Nephron (organoid): Measurements from ENCODE around the gene BRMS1L.

ENCODE experiments used
- H3K27ac Mint-ChIP-seq, 3 experiments: 2 replicates each; pipeline ENCODE4 v1.8.0; 2020; ENCODE audit warnings: mixed read lengths in 3 of 3, mild to moderate bottlenecking in 2 of 3, moderate library complexity in 1 of 3
- H3K27me3 Mint-ChIP-seq: 2 replicates; pipeline ENCODE4 v1.8.0; 2021; ENCODE audit warnings: low read depth, mild to moderate bottlenecking, moderate library complexity, mixed read lengths
- H3K36me3 Mint-ChIP-seq: 2 replicates; pipeline ENCODE4 v1.8.0; 2020; ENCODE audit warnings: low read depth, mixed read lengths
- H3K4me1 Mint-ChIP-seq: 2 replicates; pipeline ENCODE4 v1.8.0; 2020; ENCODE audit warnings: mixed read lengths
- H3K4me3 Mint-ChIP-seq, 3 experiments: 2 replicates each; pipeline ENCODE4 v1.8.0; 2020; ENCODE audit warnings: mild to moderate bottlenecking in 3 of 3, mixed read lengths in 3 of 3, moderate library complexity in 2 of 3
- H3K9me3 Mint-ChIP-seq: 2 replicates; pipeline ENCODE4 v1.8.0; 2020; ENCODE audit warnings: mixed read lengths
- CTCF ChIP-seq, 3 experiments: fragments of 200-600 bp; sonication (generic); IDR thresholded peaks; one replicate each; pipeline ENCODE4 v1.5.0; 2021; ENCODE audit warnings: antibody characterized with exemption in 3 of 3; ENCODE audit not compliant: unreplicated experiment in 3 of 3

The BRMS1L gene

GRCh38 chr14:35879654-35880249, 53.6 kb downstream of the BRMS1L start:
- Mint-ChIP-seq H3K27me3 (no peaks in the 10 kb centered on the region), H3K27ac (no peak overlapping the region), H3K4me3 (no peak overlapping the region), H3K36me3 (peaks cover 22% of the 10 kb centered on the region), H3K4me1 (peaks cover 15% of the 10 kb centered on the region), H3K9me3 (no peaks in the 10 kb centered on the region)
- peak; percentile 46 to 67 (median 51) for TF ChIP-seq CTCF (IDR thresholded peaks at IDR 0.05; ENCODE audit: unreplicated experiment in 3 of 3)

- no peak for TF ChIP-seq CTCF (IDR thresholded peaks at IDR 0.05; ENCODE audit: unreplicated experiment in 3 of 3)
- H3K36me3 Mint-ChIP-seq = peaks cover 15% of the 10 kb centered on the region
- H3K27ac Mint-ChIP-seq = no peak overlapping the region
- peaks cover 15% of the 10 kb centered on the region for H3K4me1 Mint-ChIP-seq
- H3K9me3 Mint-ChIP-seq = no peaks in the 10 kb centered on the region
- no peaks in the 10 kb centered on the region for H3K27me3 Mint-ChIP-seq
- H3K4me3 Mint-ChIP-seq = no peak overlapping the region
These were observed 55.1 kb downstream of the BRMS1L start for GRCh38 chr14:35881280-35881679.

- Mint-ChIP-seq H3K27ac (no peak overlapping the region), H3K4me1 (peaks cover 7% of the 10 kb centered on the region), H3K4me3 (no peak overlapping the region), H3K36me3 (no peaks in the 10 kb centered on the region), H3K9me3 (no peaks in the 10 kb centered on the region), H3K27me3 (no peaks in the 10 kb centered on the region)
- TF ChIP-seq CTCF (IDR thresholded peaks at IDR 0.05; ENCODE audit: unreplicated experiment in 3 of 3) = peak; percentile 66 to 78 (median 68)
These were observed 57.6 kb downstream of the BRMS1L start for GRCh38 chr14:35883677-35884293.

GRCh38 chr14:35890308-35890707, 64.2 kb downstream of the BRMS1L start:
- no peak overlapping the region for H3K27ac Mint-ChIP-seq
- H3K4me1 Mint-ChIP-seq = no peaks in the 10 kb centered on the region
- no peaks in the 10 kb centered on the region for H3K27me3 Mint-ChIP-seq
- H3K4me3 Mint-ChIP-seq = no peak overlapping the region
- TF ChIP-seq CTCF (IDR thresholded peaks at IDR 0.05; ENCODE audit: unreplicated experiment in 3 of 3) = no peak
- no peaks in the 10 kb centered on the region for H3K36me3 Mint-ChIP-seq
- H3K9me3 Mint-ChIP-seq = peaks cover 23% of the 10 kb centered on the region

- peaks cover 32% of the 10 kb centered on the region for H3K9me3 Mint-ChIP-seq
- no peaks in the 10 kb centered on the region for H3K36me3 Mint-ChIP-seq
- H3K27me3 Mint-ChIP-seq = no peaks in the 10 kb centered on the region
- no peak overlapping the region for H3K27ac Mint-ChIP-seq
- no peak for TF ChIP-seq CTCF (IDR thresholded peaks at IDR 0.05; ENCODE audit: unreplicated experiment in 3 of 3)
- no peaks in the 10 kb centered on the region for H3K4me1 Mint-ChIP-seq
- no peak overlapping the region for H3K4me3 Mint-ChIP-seq
These were observed 69.1 kb downstream of the BRMS1L start for GRCh38 chr14:35895256-35895655.

GRCh38 chr14:35897616-35898111, 71.5 kb downstream of the BRMS1L start:
- no peaks in the 10 kb centered on the region for H3K4me1 Mint-ChIP-seq
- no peak overlapping the region for H3K27ac Mint-ChIP-seq
- H3K27me3 Mint-ChIP-seq = no peaks in the 10 kb centered on the region
- no peak for TF ChIP-seq CTCF (IDR thresholded peaks at IDR 0.05; ENCODE audit: unreplicated experiment in 3 of 3)
- H3K36me3 Mint-ChIP-seq = no peaks in the 10 kb centered on the region
- H3K9me3 Mint-ChIP-seq = peaks cover 32% of the 10 kb centered on the region
- no peak overlapping the region for H3K4me3 Mint-ChIP-seq
